NT2/D1 (cell line): Measurements from ENCODE around the gene CHEK1.

Experiments
- SUZ12 ChIP-seq: IDR thresholded peaks from 2 replicates; pipeline ENCODE4 v1.6.1; 2011; ENCODE audit not compliant: insufficient read length, insufficient read depth; ENCODE audit errors: extremely low read depth
- YY1 ChIP-seq: IDR thresholded peaks from 2 replicates; pipeline ENCODE4 v1.6.1; 2011; ENCODE audit not compliant: insufficient read length, insufficient read depth
- ZNF274 ChIP-seq: IDR thresholded peaks from 2 replicates; pipeline ENCODE4 v1.6.1; 2011; ENCODE audit warnings: mild to moderate bottlenecking, low read depth, low read length

DNA sequence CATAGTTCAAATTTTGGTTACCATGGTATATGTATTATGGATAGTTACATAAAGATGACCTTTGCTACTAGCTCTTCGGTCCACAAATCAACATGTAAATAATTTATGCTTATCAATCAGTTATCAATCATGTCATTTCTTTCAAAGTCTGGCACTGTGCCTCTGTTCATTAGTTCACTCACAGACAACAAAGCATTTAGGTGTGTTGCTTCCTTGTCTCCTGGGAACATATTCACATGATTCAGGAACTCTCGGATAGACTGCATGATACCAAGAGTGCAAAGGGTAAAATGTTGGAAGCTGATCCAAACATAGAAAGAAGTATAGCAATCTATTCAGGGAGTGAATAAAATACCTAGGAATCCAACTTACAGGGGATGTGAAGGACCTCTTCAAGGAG, 70.0 kb downstream of the CHEK1 start:
- TF ChIP-seq ZNF274: no peak
- no peak for TF ChIP-seq SUZ12
- TF ChIP-seq YY1: no peak
